Activated gamma-delta T cell treated with anti-CD3 and anti-CD28 coated beads, Interleukin-2, amount 50 U/mL, for 16 hours (primary cell): ENCODE measurements around the gene TEDC1.

Experiments used
- DNase-seq: peaks from one replicate; pipeline ENCODE4 v3.0.0-alpha.2; 2020; ENCODE audit warnings: low read depth

TEDC1 gene

GRCh38 chr14:105456736-105457617 is 34.1 kb upstream of the TEDC1 start:
- no peak for DNase-seq

GRCh38 chr14:105458010-105458409 is 33.0 kb upstream of the TEDC1 start:
- DNase-seq, result no peak

- no peak for DNase-seq
Measured at GRCh38 chr14:105458571-105458970, 32.5 kb upstream of the TEDC1 start.

GRCh38 chr14:105460116-105460515 is 30.9 kb upstream of the TEDC1 start:
- DNase-seq, result no peak

- no peak for DNase-seq
Measured at GRCh38 chr14:105460616-105461015, 30.4 kb upstream of the TEDC1 start.

- DNase-seq, result no peak
Measured at GRCh38 chr14:105461903-105462302, 29.1 kb upstream of the TEDC1 start.

GRCh38 chr14:105464501-105464900 is 26.5 kb upstream of the TEDC1 start:
- no peak for DNase-seq

- no peak for DNase-seq
Measured at GRCh38 chr14:105465209-105466031, 25.6 kb upstream of the TEDC1 start.

GRCh38 chr14:105466531-105467248 is 24.4 kb upstream of the TEDC1 start:
- no peak for DNase-seq

GRCh38 chr14:105467249-105467941 is 23.7 kb upstream of the TEDC1 start:
- no peak for DNase-seq

GRCh38 chr14:105467942-105468471 is 23.0 kb upstream of the TEDC1 start:
- DNase-seq, result no peak

GRCh38 chr14:105468621-105469241 is 22.3 kb upstream of the TEDC1 start:
- no peak for DNase-seq

GRCh38 chr14:105469456-105470349 is 21.3 kb upstream of the TEDC1 start:
- DNase-seq, result no peak

GRCh38 chr14:105470350-105471296 is 20.4 kb upstream of the TEDC1 start:
- no peak for DNase-seq

GRCh38 chr14:105471297-105471821 is 19.7 kb upstream of the TEDC1 start:
- DNase-seq, result no peak

- DNase-seq, result no peak
Measured at GRCh38 chr14:105471823-105472485, 19.1 kb upstream of the TEDC1 start.

- DNase-seq, result no peak
Measured at GRCh38 chr14:105472486-105472991, 18.5 kb upstream of the TEDC1 start.
